ENCODE data around the gene PLB1.

PLB1 gene

DNA sequence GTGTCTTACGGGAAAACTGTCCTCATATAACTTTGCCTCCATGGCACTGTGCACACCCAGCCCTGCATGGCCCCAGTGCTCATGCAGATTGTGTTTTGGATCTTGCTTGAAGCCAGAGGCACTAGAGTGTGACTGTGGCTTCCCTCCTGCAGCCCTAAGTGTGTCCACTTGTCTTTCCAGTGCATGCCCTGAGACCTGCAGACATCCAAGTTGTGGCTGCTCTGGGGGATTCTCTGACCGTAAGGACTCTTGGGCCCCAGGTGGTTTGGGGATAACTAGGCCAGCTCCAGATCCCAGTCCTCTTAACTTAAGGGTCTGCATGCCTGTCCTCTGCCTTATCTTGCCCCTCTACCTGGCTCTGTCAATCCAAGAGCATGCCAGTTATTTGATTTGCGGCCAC is 96.6 kb downstream of the PLB1 start:
- DNase-seq, result peak; percentile 49

DNA sequence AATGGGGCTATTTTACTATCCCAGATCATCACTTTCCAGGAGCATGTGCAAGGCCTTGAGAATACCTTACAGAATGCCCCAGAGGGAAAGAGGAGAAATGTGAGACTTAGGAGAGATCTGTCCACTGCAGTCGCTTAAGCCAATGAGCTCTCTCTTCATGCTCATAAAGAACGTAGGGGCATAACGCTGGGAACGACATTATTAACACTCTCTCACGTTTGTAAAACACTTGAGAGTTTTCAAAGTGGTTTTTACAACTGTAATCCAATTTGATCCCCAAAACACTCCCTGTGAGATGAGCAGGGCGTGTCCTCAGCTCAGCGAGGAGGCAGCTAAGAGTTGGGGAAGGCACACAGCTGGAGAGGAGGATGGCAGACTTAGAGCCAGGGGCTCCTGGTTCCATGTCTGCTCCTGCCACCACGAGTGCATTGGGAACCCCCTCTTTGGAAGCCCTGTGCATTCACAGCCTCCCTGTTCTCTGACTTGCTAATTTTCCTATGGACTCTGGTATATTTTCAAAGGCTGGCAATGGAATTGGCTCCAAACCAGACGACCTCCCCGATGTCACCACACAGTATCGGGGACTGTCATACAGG is 97.4 kb downstream of the PLB1 start:
- peak; percentile 49 for DNase-seq

DNA sequence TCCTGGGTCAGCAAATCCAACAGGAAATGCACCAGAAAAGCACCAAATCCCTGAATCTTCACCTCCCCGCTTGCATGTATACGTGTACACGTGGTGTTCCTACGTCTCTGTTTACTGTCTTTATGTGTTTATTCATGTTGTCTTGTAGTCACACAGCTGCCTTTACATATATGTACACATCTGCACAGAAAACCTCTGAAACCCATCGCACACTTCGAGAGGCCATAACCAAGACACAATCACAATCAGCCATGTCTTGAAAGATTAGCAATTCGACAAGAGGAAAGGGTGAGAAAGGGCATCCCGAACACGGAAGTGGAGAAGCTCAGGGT is 98.1 kb downstream of the PLB1 start:
- DNase-seq, result no peak

DNA sequence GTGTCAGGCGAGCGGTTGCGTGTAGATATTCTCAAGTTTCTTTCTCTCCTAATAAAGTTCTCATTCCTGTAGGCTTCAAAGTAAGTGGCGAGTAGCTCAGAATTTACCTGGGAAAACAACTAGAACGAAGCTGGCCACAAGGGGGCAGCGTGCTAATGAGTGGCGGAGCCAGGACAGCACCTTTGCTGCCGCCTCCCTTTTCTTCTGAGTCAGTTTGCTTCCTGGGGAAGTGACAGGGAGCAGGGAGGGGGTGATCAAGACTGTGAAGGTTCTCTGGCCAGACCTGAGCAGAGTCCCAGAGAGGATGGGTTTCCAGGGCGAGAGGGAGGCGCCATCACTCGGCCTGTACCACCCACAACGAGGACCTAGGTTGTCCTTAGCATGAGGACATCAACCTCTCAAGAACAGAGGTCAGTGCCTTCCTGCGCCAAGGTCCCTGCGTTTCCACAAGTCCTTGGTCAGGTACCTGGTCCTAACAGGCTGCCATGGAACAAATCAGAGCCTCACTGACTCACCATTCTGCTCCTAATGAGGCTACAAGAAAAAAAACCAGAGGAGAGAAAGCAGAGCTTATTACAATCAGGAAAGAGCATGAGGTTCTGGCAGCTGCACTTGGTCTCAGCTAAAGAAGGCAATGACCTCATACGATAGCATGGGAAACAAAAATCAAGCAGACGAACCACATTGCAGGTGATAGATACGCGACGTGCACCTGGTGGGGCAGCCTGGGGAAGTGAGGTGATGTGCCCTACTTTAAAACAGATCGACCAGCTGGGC is 98.7 kb downstream of the PLB1 start:
- DNase-seq, result peak; percentile 96

GRCh38 chr2:28595323-28595722 is 99.5 kb downstream of the PLB1 start:
- DNase-seq, result no peak

GRCh38 chr2:28598484-28598883 is 102.6 kb downstream of the PLB1 start:
- DNase-seq, result peak; percentile 54

DNA sequence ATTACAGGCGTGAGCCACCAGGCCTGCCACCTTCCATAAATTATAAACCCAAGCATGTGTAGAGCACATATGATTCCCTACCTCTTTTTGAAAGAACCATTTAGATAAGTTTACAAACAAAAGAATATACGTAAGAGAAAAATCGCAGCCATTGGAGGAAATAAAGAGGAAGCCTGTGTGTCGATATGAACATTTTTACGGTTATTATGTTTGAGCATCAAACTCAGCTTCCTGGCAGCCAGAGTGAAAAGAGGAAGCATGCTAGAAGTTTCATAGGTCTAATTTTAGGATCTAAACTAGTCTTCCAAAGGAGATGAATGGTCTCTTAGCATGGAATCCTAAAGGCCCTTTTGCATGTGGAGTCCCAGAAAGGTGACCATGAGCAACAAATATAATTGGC is 104.3 kb downstream of the PLB1 start:
- DNase-seq, result no peak

DNA sequence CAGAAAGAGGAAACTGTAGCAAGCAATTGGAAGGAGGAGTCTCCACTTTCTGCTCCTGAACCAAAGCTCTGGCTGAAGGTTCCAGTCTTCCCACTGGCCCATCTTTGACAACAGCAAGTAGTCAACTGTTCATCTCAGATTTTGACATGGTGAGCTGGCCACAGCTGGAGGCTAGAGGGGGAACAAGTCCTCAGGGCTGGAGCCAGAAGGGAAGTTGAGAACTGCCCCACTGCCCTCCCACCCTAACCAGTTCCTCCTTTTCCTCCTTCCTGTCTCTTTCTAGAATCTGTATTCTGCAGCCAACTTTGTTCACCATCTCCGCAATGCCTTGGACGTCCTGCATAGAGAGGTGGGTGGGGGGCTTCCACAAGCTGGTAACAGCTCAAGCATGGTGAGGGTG is 105.8 kb downstream of the PLB1 start:
- DNase-seq, result no peak

- no peak for DNase-seq
These were observed 106.3 kb downstream of the PLB1 start for GRCh38 chr2:28602136-28602660.

GRCh38 chr2:28602751-28603639 is 107.1 kb downstream of the PLB1 start:
- DNase-seq, result no peak

GRCh38 chr2:28603821-28604220 is 108.0 kb downstream of the PLB1 start:
- no peak for DNase-seq

GRCh38 chr2:28604284-28604843 is 108.5 kb downstream of the PLB1 start:
- DNase-seq, result no peak

DNA sequence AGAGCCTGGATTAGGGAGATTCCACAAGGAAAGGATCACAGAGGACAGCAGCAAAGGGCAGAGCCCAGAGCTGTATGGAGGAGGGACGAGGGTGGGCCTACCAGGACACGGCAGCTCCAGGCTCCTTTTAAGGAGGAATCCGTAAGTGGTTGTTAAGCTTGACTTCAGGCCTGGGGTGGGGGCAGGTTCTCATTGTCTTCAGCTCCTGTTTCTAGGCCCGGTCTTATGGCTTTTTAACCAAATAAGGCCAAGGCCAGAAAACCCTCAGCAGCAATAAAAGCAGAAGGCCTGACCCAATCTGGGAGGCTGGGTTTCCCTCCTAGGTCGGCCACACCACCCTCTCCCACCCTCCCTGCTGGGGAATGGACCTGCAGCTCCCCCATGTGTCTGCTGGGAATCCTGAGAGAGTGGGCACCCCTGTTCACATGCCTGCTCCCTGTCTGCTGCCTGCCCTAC is 111.2 kb downstream of the PLB1 start:
- peak; percentile 97 for DNase-seq

- DNase-seq, result no peak
These were observed 112.1 kb downstream of the PLB1 start for GRCh38 chr2:28607730-28608499.

DNA sequence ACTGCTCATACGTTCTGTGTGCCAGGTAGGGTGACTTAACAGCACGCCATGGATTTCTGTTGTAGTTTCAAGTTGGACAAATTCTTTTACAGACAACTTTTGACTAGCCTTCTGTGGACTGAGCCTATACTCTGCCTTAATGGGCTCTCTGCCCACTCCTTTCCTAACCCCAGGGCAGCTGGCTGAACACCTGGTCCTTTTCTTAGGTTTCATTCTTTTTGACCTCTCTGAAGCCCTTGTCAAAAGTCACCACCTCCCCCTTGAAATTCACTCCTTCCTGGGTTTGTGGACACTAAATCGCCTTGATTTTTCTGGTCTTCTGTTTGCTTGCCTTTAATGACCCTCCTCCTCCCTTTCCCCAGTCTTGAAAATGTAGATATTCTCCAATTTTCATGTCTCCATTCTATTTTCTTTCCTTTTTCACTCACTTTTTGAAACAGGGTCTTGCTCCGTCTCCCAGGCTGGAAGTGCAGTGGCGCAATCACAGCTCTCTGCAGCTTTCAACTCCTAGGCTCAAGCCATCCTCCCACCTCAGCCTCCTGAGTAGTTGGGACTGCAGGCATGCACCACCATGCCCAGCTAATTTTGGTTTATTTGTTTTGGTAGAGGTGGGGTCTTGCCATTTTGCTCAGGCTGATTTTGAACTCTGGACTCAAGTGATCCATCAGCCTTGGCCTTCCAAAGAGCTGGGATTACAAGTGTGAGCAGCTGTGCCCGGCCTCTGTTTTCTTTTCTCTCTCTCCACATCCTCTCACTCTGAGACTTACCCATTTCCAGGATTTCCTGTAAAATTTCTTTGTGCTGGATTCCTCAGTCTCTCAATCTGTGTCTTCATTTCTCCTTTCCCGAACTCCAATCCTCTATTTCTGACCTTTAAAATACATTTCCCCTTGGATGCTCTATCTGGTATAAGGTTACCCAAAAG is 112.9 kb downstream of the PLB1 start:
- DNase-seq, result no peak

GRCh38 chr2:28610583-28611201 is 114.8 kb downstream of the PLB1 start:
- peak; percentile 99 for DNase-seq

GRCh38 chr2:28612131-28612812 is 116.4 kb downstream of the PLB1 start:
- DNase-seq, result no peak

- no peak for DNase-seq
These were observed 117.3 kb downstream of the PLB1 start for GRCh38 chr2:28613186-28613585.

DNA sequence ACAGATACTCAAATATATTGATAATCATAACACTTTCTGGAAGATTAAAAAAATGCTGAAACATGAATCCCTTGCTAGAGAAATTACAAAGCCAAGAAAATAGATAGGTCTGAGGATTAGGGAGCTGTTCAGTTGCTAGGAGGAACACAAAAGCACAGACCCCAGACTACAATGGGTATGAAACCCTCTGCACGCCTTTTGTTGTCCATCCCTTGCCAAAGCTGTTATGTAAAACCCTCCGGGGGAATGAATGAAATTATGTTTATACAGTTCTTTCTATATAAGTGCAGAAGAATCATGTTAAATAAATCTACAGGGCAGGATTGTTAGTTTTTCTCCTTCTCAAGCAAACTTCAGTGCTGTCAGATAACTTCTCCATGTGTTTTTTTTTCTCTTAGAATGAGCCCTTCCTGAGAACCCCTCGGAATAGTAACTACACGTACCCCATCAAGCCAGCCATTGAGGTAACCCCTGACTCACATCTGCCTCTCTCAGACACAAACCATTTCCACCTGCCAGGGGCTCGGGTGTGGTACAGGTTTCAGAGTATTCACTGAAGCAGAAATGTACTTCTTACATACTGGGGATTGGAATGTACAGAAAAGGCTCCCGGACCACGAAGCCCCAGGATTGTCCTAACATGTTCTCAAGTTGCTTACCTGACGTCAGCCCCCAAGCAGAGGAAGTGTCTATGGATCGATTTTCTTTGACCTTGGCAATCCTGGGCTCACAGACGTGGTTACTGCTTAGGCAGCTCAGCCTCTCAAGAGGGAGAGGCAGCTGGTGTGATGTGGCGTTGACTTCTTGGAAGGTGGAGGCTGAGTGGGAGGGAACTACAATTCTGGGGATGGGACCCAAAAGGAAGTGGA is 118.0 kb downstream of the PLB1 start:
- DNase-seq, result peak; percentile 94

All from islet precursor cell (in vitro differentiated cells).